Heart left ventricle (tissue), 16 donors: Measurements from ENCODE around the gene LCN1. TPM values are rescaled to one million over a fixed set of nuclear protein-coding genes. Genes with fewer than 3 reads are reported as not detected.
A peak's percentile ranks its signal among the peaks of the same experiment; 100 is the strongest.

Experiments
- ATAC-seq, 4 donors: fragments of 200-7000 bp; cut with Tn5 transposase; one replicate each; pipeline ENCODE4 v1.9.1; 2020 to 2022; ENCODE audit warnings: moderate library complexity in 4 of 4, mild to moderate bottlenecking in 3 of 4, moderate number of reproducible peaks in 1 of 4
- DNase-seq, 5 donors: peaks; one replicate each; pipeline ENCODE4 v3.0.0-alpha.2; 2020
- H3K27ac ChIP-seq, 12 donors: fragments of 200-600 bp; sonication (generic) in 4 of 12; one replicate each; pipeline versions ENCODE4 v1.5.0 to v1.8.0; 2016 to 2022; ENCODE audit warnings: mild to moderate bottlenecking in 2 of 12
- H3K27me3 ChIP-seq, 9 donors: fragments of 200-600 bp; sonication (generic) in 2 of 9; one replicate each; pipeline versions ENCODE4 v1.5.1 to v1.8.0; 2016 to 2022; ENCODE audit warnings: mild to moderate bottlenecking in 3 of 9
- H3K36me3 ChIP-seq, 9 donors: fragments of 200-600 bp; sonication (generic) in 2 of 9; one replicate each; pipeline versions ENCODE4 v1.5.0 to v1.8.0; 2018 to 2022; ENCODE audit warnings: mild to moderate bottlenecking in 2 of 9
- H3K4me1 ChIP-seq, 12 donors: fragments of 200-600 bp; sonication (generic) in 4 of 12; one replicate each; pipeline versions ENCODE4 v1.5.0 to v1.8.0; 2016 to 2022; ENCODE audit warnings: mild to moderate bottlenecking in 3 of 12
- H3K4me3 ChIP-seq, 12 donors: fragments of 200-600 bp; sonication (generic) in 4 of 12; one replicate each; pipeline versions ENCODE4 v1.5.0 to v1.8.0; 2017 to 2022; ENCODE audit warnings: mild to moderate bottlenecking in 9 of 12, moderate library complexity in 4 of 12
- H3K9me3 ChIP-seq, 12 donors: fragments of 200-600 bp; sonication (generic) in 4 of 12; one replicate each; pipeline versions ENCODE4 v1.5.0 to v1.8.0; 2016 to 2022; ENCODE audit warnings: mild to moderate bottlenecking in 1 of 12
- CTCF ChIP-seq, 12 donors: fragments of 200-600 bp; sonication (generic) in 4 of 12; IDR thresholded peaks; one replicate each; pipeline versions ENCODE4 v1.5.0 to v1.8.0; 2018 to 2022; ENCODE audit warnings: antibody characterized with exemption in 12 of 12, mild to moderate bottlenecking in 5 of 12
- POLR2A ChIP-seq, 2 donors: fragments of 450-650 bp; IDR thresholded peaks; one replicate each; pipeline ENCODE4 v1.6.1; 2017; ENCODE audit warnings: antibody characterized with exemption in 2 of 2, mild to moderate bottlenecking in 2 of 2, moderate library complexity in 2 of 2
- WGBS, 4 donors: extraction: QIAGEN DNeasy Blood & Tissue Kit in 2 of 4; methylation state at CpG; one replicate each; pipeline versions ENCODE4 v1.1.5 to v1.1.7; 2013 to 2018; 5-methylcytosine and 5-hydroxymethylcytosine counted together
- intact Hi-C, 10 donors: fragments of 100-400 bp; cut with DNase I; formaldehyde crosslinking; loops; one replicate each; pipeline versions ENCODE4 v1.11.1 to v1.14.2; 2022
- polyA plus RNA-seq, 2 donors: library from polyadenylated mRNA; stranded (reverse); fragments of 200-250 nt; gene quantifications; one replicate each; pipeline ENCODE4 v1.2.3, GENCODE V29; 2013
- total RNA-seq, 9 donors: library from RNA; depleted of rRNA in 2 of 9; stranded (reverse); fragments of >200 nt in 2 of 9; fragmentation: NEBNext Ultra II Directional in 3 of 9; extraction: Animal tissue kit (Norgen Biotek cat#: 25700) in 3 of 9; gene quantifications; one replicate each; pipeline versions ENCODE4 v1.1.0 to v1.2.4, GENCODE V29; 2016 to 2023
- donor health status: ischemic (EF 13 %, LVEDD 7.1; RV severe dilation, severe dysfunction).
- donor health status: healthy with polysubstance abuse.
- donor health status: DM: no; HTN: yes; CAD: no.
- donor health status: DM: no; HTN: no; CAD: no.
- donor health status: ischemic (EF 25% LVEDD 6.9; RV normal size, moderate dysfunction).
- donor health status: ischemic (EF 25% LVEDD 5.7; RV mildly dilated, moderate dysfunction).
- donor health status: healthy.
- donor health status: DM: yes; HTN: yes; CAD: no.
- donor health status: ischemic (EF 35%, LVEDD 5.7; RV mildly dilated, moderate dysfunction).
- donor health status: nonischemic (EF 11% LVEDD 7.7; RV severe dilation, severe dysfunction).
- donor health status: DM: yes; HTN: yes; CAD: no.
- donor health status: PGD.
- donor health status: ischemic (EF 29% LVEDD 5.4; RV normal size, mild dysfunction).
- donor health status: nonischemic (EF 23%, LVEDD 6.1; RV moderate dilation, normal function).

Gene LCN1
- total and polyA plus RNA-seq, 11 donors: 0.33 to 0.50 (median 0.37) TPM; not detected in 8

GRCh38 chr9:135498381-135499126 lies 22.7 kb upstream of the LCN1 start:
- peak in 1 of 5 donors; percentile 51 for DNase-seq
- intact Hi-C loops: no loop called here
- H3K36me3 ChIP-seq: peaks cover 0 to 13% (median 9%) of the 10 kb centered on the region in 9 donors
- peaks cover 6 to 30% (median 19%) of the 10 kb centered on the region in 12 donors for H3K4me1 ChIP-seq
- WGBS, 4 donors: 83 to 88% (median 85%) methylated on average over 13 to 15 of the region's 15 CpGs
- H3K27me3 ChIP-seq: no peaks in the 10 kb centered on the region
- TF ChIP-seq POLR2A (IDR thresholded peaks at IDR 0.05) (no peak), CTCF (IDR thresholded peaks at IDR 0.05) (no peak)
- no peaks in the 10 kb centered on the region for H3K9me3 ChIP-seq
- no peak overlapping the region for H3K4me3 ChIP-seq
- no peak overlapping the region for H3K27ac ChIP-seq
- ATAC-seq: no peak

- peak; percentile 96 to 98 (median 97) for DNase-seq
- H3K27ac ChIP-seq: peak overlapping the region in 11 of 12 donors; percentile 70 to 91 (median 84)
- peaks cover 6 to 30% (median 20%) of the 10 kb centered on the region in 12 donors for H3K4me1 ChIP-seq
- H3K27me3 ChIP-seq: no peaks in the 10 kb centered on the region
- H3K9me3 ChIP-seq: no peaks in the 10 kb centered on the region
- ATAC-seq: peak; percentile 74 to 90 (median 83)
- TF ChIP-seq POLR2A (IDR thresholded peaks at IDR 0.05) (no peak), CTCF (IDR thresholded peaks at IDR 0.05) (no peak)
- peak overlapping the region; percentile 67 to 98 (median 92) for H3K4me3 ChIP-seq
- intact Hi-C loops: no loop called here
- 1% methylated on average over 10 to 58 of the region's 58 CpGs for WGBS, 4 donors
- peaks cover 0 to 22% (median 18%) of the 10 kb centered on the region in 9 donors for H3K36me3 ChIP-seq
These were observed 21.7 kb upstream of the LCN1 start for GRCh38 chr9:135499326-135500070.

- peak overlapping the region; percentile 67 to 98 (median 92) for H3K4me3 ChIP-seq
- peaks cover 6 to 33% (median 20%) of the 10 kb centered on the region in 12 donors for H3K4me1 ChIP-seq
- peak overlapping the region in 11 of 12 donors; percentile 70 to 91 (median 84) for H3K27ac ChIP-seq
- H3K36me3 ChIP-seq: peaks cover 0 to 28% (median 24%) of the 10 kb centered on the region in 9 donors
- TF ChIP-seq POLR2A (IDR thresholded peaks at IDR 0.05): no peak
- TF ChIP-seq CTCF (IDR thresholded peaks at IDR 0.05): no peak
- intact Hi-C loops: no loop called here
- WGBS, 4 donors: 0 to 1% (median 1%) methylated on average over 16 to 29 of the region's 29 CpGs
- H3K27me3 ChIP-seq: no peaks in the 10 kb centered on the region
- DNase-seq: no peak
- peak in 1 of 4 donors; percentile 16 for ATAC-seq
- no peaks in the 10 kb centered on the region for H3K9me3 ChIP-seq
These were observed 21.1 kb upstream of the LCN1 start for GRCh38 chr9:135500071-135500524.
